DOHH2 (cell line): ENCODE results near the gene CH25H.

Source experiments
- H3F3A ChIP-seq: fragments of 200-600 bp; sonication (generic), shearing (Covaris generic); 2 replicates; pipeline ENCODE4 v1.6.0; 2016; ENCODE audit warnings: antibody characterized with exemption, mild to moderate bottlenecking; ENCODE audit not compliant: control insufficient read depth, insufficient read depth
- H3K27ac ChIP-seq: fragments of 200-600 bp; sonication (generic); 2 replicates; pipeline ENCODE4 v1.5.1; 2014; ENCODE audit warnings: low read depth, mild to moderate bottlenecking, low read length, moderate library complexity
- H3K27me3 ChIP-seq: fragments of 200-600 bp; sonication (generic); 2 replicates; pipeline ENCODE4 v1.6.1; 2014; ENCODE audit warnings: mild to moderate bottlenecking, low read length, mixed read lengths; ENCODE audit not compliant: control insufficient read depth
- H3K36me3 ChIP-seq: fragments of 200-600 bp; sonication (generic); 2 replicates; pipeline ENCODE4 v1.6.1; 2014; ENCODE audit warnings: mild to moderate bottlenecking, low read length, moderate library complexity, mixed read lengths; ENCODE audit not compliant: control insufficient read depth
- H3K4me1 ChIP-seq: fragments of 200-600 bp; sonication (generic); 2 replicates; pipeline ENCODE4 v1.6.1; 2014; ENCODE audit warnings: mild to moderate bottlenecking, low read length, mixed read lengths; ENCODE audit not compliant: control insufficient read depth
- H3K4me2 ChIP-seq: fragments of 200-600 bp; sonication (generic); 2 replicates; pipeline ENCODE4 v1.6.0; 2014; ENCODE audit warnings: mild to moderate bottlenecking, low read length, moderate library complexity
- H3K4me3 ChIP-seq: fragments of 200-600 bp; sonication (generic); 2 replicates; pipeline ENCODE4 v1.5.1; 2014; ENCODE audit warnings: mild to moderate bottlenecking, low read length, mixed read lengths
- H3K79me2 ChIP-seq: fragments of 200-600 bp; sonication (generic); 2 replicates; pipeline ENCODE4 v1.6.1; 2014; ENCODE audit warnings: mild to moderate bottlenecking, low read length, mixed read lengths; ENCODE audit not compliant: control insufficient read depth
- H3K9me2 ChIP-seq: fragments of 200-600 bp; sonication (generic); replicated peaks from 2 replicates; pipeline ENCODE4 v1.6.1; 2014; ENCODE audit warnings: mild to moderate bottlenecking, low read length, mixed read lengths; ENCODE audit not compliant: control insufficient read depth
- H3K9me3 ChIP-seq: fragments of 200-600 bp; sonication (generic); 2 replicates; pipeline ENCODE4 v1.6.1; 2014; ENCODE audit warnings: antibody characterized with exemption, low read length, mixed read lengths; ENCODE audit not compliant: control insufficient read depth, insufficient read depth
- H4K20me1 ChIP-seq: fragments of 200-600 bp; sonication (generic); 2 replicates; pipeline ENCODE4 v1.6.0; 2014; ENCODE audit warnings: low read depth, mild to moderate bottlenecking, antibody characterized with exemption, low read length, moderate library complexity; ENCODE audit not compliant: control insufficient read depth, insufficient read depth
- EZH2phosphoT487 ChIP-seq: fragments of 200-600 bp; sonication (generic); IDR thresholded peaks from 2 replicates; pipeline ENCODE4 v1.6.1; 2017; ENCODE audit warnings: borderline replicate concordance, mild to moderate bottlenecking, antibody characterized with exemption, low read length, moderate library complexity, mixed read lengths
- TF ChIP-seq, protein P1 (sequence below): fragments of 200-600 bp; sonication (generic); IDR thresholded peaks from one replicate; pipeline ENCODE4 v1.5.1; 2014; ENCODE audit warnings: antibody characterized with exemption, mild to moderate bottlenecking, low read depth, low read length; ENCODE audit not compliant: poor library complexity, severe bottlenecking

Gene CH25H

DNA sequence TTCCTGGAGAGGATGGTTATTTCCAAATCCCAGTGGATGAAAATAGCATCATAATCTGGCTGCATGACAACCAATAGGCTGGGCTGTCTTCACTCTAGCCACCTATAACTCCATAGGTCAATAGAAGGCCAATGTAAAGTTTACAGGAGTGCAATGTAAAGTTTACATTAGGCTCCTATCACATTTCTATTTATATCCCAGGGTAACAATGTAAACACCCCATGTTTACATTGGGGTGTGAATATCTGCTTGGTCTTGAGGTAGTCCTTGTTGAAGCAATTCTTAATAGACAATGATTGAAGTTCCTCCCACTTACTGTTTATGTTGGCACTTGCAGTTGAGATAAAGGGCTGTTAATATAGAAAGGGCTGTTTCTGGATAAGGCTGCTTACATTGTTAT lies 21.5 kb downstream of the CH25H start:
- Histone ChIP-seq H3K27me3 (0 out of 2 replicates have a peak, but pooled peaks cover 2% of the 10 kb centered on the region), H3K27ac (no peak overlapping the region), H4K20me1 (no peaks in the 10 kb centered on the region), H3K4me2 (no peak overlapping the region), H3K79me2 (no peaks in the 10 kb centered on the region), H3K9me3 (no peaks in the 10 kb centered on the region; the same call in 1 of the 2 replicates), H3K9me2 (no peaks in the 10 kb centered on the region), H3K4me3 (no peak overlapping the region), H3F3A (no peaks in the 10 kb centered on the region), H3K4me1 (no peaks in the 10 kb centered on the region), H3K36me3 (no peaks in the 10 kb centered on the region)
- no peak for TF ChIP-seq EZH2phosphoT487
- TF ChIP-seq, protein P1, sequence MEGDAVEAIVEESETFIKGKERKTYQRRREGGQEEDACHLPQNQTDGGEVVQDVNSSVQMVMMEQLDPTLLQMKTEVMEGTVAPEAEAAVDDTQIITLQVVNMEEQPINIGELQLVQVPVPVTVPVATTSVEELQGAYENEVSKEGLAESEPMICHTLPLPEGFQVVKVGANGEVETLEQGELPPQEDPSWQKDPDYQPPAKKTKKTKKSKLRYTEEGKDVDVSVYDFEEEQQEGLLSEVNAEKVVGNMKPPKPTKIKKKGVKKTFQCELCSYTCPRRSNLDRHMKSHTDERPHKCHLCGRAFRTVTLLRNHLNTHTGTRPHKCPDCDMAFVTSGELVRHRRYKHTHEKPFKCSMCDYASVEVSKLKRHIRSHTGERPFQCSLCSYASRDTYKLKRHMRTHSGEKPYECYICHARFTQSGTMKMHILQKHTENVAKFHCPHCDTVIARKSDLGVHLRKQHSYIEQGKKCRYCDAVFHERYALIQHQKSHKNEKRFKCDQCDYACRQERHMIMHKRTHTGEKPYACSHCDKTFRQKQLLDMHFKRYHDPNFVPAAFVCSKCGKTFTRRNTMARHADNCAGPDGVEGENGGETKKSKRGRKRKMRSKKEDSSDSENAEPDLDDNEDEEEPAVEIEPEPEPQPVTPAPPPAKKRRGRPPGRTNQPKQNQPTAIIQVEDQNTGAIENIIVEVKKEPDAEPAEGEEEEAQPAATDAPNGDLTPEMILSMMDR: no peak

DNA sequence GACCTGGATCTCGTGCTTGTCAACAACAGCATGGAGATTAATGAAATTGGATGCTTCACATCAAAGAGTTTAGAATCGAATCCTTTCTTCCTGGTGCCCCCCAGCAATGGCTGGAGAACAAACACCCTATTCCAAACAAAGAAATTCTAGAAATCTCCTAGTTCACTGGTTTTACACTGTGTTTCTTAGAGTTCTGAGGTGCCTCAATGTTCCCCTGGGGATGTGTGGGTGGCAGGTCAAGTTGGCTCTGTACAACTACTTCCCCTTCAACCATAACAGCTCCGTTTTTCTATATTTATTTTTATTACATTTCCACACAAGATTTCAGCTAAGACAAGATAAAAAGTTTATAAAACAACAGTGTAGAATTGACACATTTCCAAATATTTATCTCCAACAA lies 22.5 kb downstream of the CH25H start:
- H3F3A ChIP-seq: no peaks in the 10 kb centered on the region
- no peaks in the 10 kb centered on the region for H3K4me1 ChIP-seq
- H3K4me3 ChIP-seq: no peak overlapping the region
- no peak for TF ChIP-seq EZH2phosphoT487
- TF ChIP-seq, protein P1: no peak
- H3K4me2 ChIP-seq: no peak overlapping the region
- no peaks in the 10 kb centered on the region; the same call in 1 of the 2 replicates for H3K9me3 ChIP-seq
- H3K79me2 ChIP-seq: no peaks in the 10 kb centered on the region
- no peaks in the 10 kb centered on the region for H3K36me3 ChIP-seq
- H3K9me2 ChIP-seq: no peaks in the 10 kb centered on the region
- H4K20me1 ChIP-seq: no peaks in the 10 kb centered on the region
- no peak overlapping the region for H3K27ac ChIP-seq
- H3K27me3 ChIP-seq: 0 out of 2 replicates have a peak, but pooled peaks cover 2% of the 10 kb centered on the region

DNA sequence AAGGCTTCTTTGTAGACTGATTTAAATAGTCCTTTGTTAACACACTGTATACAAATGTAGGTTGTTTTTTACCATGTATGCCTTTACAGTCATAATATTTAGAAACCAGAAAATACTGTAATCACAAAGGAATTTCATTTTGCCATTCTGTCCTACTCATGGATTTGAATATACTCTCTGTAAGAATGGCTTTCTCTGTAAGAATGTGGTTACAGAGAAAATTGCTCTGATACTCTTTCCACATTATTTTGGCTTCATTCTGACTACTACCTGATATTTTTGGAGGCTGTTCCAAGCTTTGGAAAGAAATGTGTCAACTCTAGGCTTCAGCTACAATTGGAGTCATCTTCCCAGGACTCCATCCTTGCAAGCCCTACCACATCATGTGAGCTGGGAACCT lies 23.5 kb downstream of the CH25H start:
- Histone ChIP-seq H3K9me3 (no peaks in the 10 kb centered on the region; the same call in 1 of the 2 replicates), H3K36me3 (no peaks in the 10 kb centered on the region), H3K79me2 (no peaks in the 10 kb centered on the region), H3F3A (no peaks in the 10 kb centered on the region), H3K9me2 (no peaks in the 10 kb centered on the region), H3K4me1 (no peaks in the 10 kb centered on the region), H4K20me1 (no peaks in the 10 kb centered on the region), H3K27me3 (peaks cover 3% of the 10 kb centered on the region; the same call in 1 of the 2 replicates), H3K27ac (no peak overlapping the region), H3K4me2 (no peak overlapping the region), H3K4me3 (no peak overlapping the region)
- TF ChIP-seq EZH2phosphoT487: no peak
- TF ChIP-seq, protein P1: no peak

DNA sequence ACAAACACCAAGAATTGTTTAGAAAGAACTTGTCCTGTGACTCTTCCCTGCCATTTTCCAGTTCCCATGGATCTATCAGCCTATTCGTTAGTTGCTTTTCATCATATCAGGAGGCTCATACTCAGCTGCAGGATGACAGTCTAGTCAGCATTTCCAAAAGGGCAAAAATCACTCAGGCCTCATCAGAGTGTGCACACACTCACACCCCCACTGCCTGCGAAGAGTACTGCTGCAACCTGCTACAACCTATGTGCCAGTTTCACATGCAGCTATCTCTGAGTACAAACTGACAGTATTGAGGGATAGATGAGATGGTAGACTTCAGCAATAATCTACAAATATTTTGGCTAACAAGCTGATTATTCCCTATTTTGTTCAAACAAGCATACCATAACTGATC lies 24.2 kb downstream of the CH25H start:
- no peaks in the 10 kb centered on the region for H4K20me1 ChIP-seq
- H3K4me1 ChIP-seq: no peaks in the 10 kb centered on the region
- TF ChIP-seq, protein P1: no peak
- no peak for TF ChIP-seq EZH2phosphoT487
- no peaks in the 10 kb centered on the region; the same call in 1 of the 2 replicates for H3K9me3 ChIP-seq
- H3K79me2 ChIP-seq: no peaks in the 10 kb centered on the region
- H3K36me3 ChIP-seq: no peaks in the 10 kb centered on the region
- H3K27me3 ChIP-seq: peaks cover 5% of the 10 kb centered on the region; the same call in 1 of the 2 replicates
- H3F3A ChIP-seq: no peaks in the 10 kb centered on the region
- no peak overlapping the region for H3K27ac ChIP-seq
- H3K4me3 ChIP-seq: no peak overlapping the region
- H3K4me2 ChIP-seq: no peak overlapping the region
- H3K9me2 ChIP-seq: no peaks in the 10 kb centered on the region
